BLaER1 treated with 17β-estradiol and CSF1 and Interleukin-3, amounts not matched to agents 10 nM and 100 nM (cell line): Measurements from ENCODE around the gene PLEKHA6.

Experiments
- H3K27ac ChIP-seq, 11 experiments: shearing (Covaris generic); formaldehyde crosslinking; 2 replicates each; pipeline ENCODE4 v1.8.1; 2022
- H3K27me3 ChIP-seq, 11 experiments: shearing (Covaris generic); formaldehyde crosslinking; 2 replicates each; pipeline ENCODE4 v1.8.1; 2022
- H3K36me3 ChIP-seq, 11 experiments: shearing (Covaris generic); formaldehyde crosslinking; 2 replicates each; pipeline ENCODE4 v1.8.1; 2022
- H3K4me1 ChIP-seq, 10 experiments: shearing (Covaris generic); formaldehyde crosslinking; 2 replicates each; pipeline ENCODE4 v1.8.1; 2022
- H3K4me2 ChIP-seq, 11 experiments: shearing (Covaris generic); formaldehyde crosslinking; 2 replicates each; pipeline ENCODE4 v1.8.1; 2022
- H3K4me3 ChIP-seq, 10 experiments: shearing (Covaris generic); formaldehyde crosslinking; 2 replicates each; pipeline ENCODE4 v1.8.1; 2022
- H3K9ac ChIP-seq, 11 experiments: shearing (Covaris generic); formaldehyde crosslinking; 2 replicates each; pipeline ENCODE4 v1.8.1; 2022
- H3K9me3 ChIP-seq, 11 experiments: shearing (Covaris generic); formaldehyde crosslinking; replicated peaks in 1 of 11; 2 replicates each; pipeline ENCODE4 v1.8.1; 2022
- H4K20me1 ChIP-seq, 11 experiments: shearing (Covaris generic); formaldehyde crosslinking; 2 replicates each; pipeline ENCODE4 v1.8.1; 2022
- Cebpa-rat ChIP-seq, 11 experiments: shearing (Covaris generic); IDR thresholded peaks; 2 replicates each; pipeline ENCODE4 v1.8.1; 2022

The PLEKHA6 gene

DNA sequence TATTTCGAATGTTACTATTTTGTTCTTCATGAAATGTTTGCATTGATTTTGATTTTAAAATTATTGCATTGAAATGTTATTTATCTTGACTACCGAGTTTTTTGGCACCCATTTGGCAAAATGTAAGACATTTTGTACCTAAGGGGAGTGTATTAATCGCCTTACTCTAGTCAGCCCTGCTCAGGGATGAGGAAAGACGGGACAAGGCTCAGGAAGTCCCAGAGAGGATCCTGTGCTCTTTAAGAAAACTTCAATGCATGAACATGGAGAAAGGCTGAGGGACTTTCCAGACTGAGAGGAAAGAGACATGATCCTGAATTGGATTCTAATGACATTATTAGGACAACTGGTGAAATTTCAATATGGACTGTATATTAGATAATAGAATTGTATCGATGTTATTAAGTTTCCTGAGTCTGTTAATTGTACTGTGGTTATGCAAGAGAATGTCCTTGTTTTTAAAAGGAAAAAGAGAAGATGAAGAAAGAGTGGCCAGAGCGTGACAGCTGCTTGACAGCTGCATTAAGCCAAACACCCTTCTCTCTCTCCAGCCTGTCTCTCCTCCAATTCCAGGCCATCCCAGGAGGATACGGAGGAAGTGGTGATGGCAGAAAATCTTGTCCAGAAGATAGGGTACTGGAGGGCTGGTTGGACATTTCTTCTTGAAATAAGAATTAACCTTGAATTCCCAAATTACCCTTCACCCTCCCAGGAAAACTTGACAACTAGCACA lies 66.0 kb downstream of the PLEKHA6 start:
- H3K4me2 ChIP-seq: peak overlapping the region in 7 of 11 experiments; percentile 17 to 58 (median 48); a peak in 14 of 22 replicates

DNA sequence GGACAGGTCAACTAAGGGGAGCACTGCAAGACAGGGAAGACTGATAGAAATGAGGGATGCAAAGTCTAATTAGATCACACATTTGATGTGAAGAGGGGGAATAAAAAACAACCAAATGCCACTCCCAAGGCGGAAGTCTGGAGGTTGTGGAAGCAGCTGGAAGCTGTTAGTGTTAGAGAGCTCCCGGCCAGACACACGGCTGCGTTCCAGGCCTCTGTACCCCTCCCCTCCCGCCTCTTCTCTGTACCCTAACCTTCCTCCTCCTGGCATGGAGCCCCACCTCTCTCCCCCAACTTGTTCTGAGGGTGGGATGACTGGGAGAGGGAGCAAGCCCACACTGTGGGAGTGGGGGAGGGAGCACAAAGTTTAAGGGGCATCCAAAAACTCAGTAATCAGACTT lies 67.0 kb downstream of the PLEKHA6 start:
- H3K9ac ChIP-seq: no peak overlapping the region
- H3K4me2 ChIP-seq: no peak overlapping the region
- no peaks in the 10 kb centered on the region for H3K27me3 ChIP-seq
- H3K4me3 ChIP-seq: no peak overlapping the region
- peaks cover 31 to 44% (median 38%) of the 10 kb centered on the region in 10 experiments for H3K4me1 ChIP-seq
- TF ChIP-seq Cebpa-rat (IDR thresholded peaks at IDR 0.05): no peak
- H4K20me1 ChIP-seq: no peaks in the 10 kb centered on the region
- no peaks in the 10 kb centered on the region for H3K9me3 ChIP-seq
- H3K27ac ChIP-seq: 0 out of 22 replicates have a peak overlapping the region, but pooled peaks of 1 of the 11 experiments have one; percentile 26
- no peaks in the 10 kb centered on the region for H3K36me3 ChIP-seq

More for the DNA sequence above, 66.0 kb downstream of the PLEKHA6 start:
- 0 out of 22 replicates have a peak overlapping the region, but pooled peaks of 1 of the 11 experiments have one; percentile 15 for H3K9ac ChIP-seq
- H3K9me3 ChIP-seq: no peaks in the 10 kb centered on the region
- no peak overlapping the region for H3K4me3 ChIP-seq
- H3K27me3 ChIP-seq: no peaks in the 10 kb centered on the region
- no peaks in the 10 kb centered on the region for H3K36me3 ChIP-seq
- no peaks in the 10 kb centered on the region for H4K20me1 ChIP-seq
- TF ChIP-seq Cebpa-rat (IDR thresholded peaks at IDR 0.05): 0 out of 22 replicates have a peak, but pooled peaks of 1 of the 11 experiments have one; percentile 4
- peak overlapping the region in 3 of 11 experiments; percentile 24 to 51 (median 34); a peak in 4 of 22 replicates for H3K27ac ChIP-seq
- H3K4me1 ChIP-seq: peaks cover 21 to 34% (median 29%) of the 10 kb centered on the region in 10 experiments

DNA sequence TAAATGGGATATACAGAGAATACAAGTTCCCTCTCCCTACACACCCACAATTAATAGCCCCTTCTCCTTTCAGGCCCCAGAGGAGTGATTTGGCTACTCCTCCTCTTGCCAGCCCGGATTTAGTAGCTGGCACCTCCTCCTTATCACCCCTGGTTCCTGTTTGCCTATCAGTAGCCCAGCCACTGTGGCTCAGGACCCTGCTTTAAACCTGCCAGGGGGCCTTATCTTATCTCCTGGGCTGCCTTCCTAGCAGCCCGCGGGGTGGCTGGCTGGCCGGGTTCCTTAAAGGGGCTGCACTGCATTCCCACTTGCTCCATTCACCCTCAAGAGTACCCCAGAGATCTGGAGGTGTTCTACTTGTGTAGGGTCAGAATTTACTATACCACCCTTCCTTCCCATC lies 70.4 kb downstream of the PLEKHA6 start:
- Histone ChIP-seq H3K9ac (no peak overlapping the region), H3K27me3 (no peaks in the 10 kb centered on the region), H3K27ac (no peak overlapping the region), H3K4me2 (peak overlapping the region in 3 of 11 experiments; percentile 19 to 93 (median 89); a peak in 3 of 22 replicates), H3K9me3 (no peaks in the 10 kb centered on the region), H4K20me1 (no peaks in the 10 kb centered on the region), H3K36me3 (no peaks in the 10 kb centered on the region), H3K4me3 (no peak overlapping the region), H3K4me1 (peaks cover 39 to 51% (median 45%) of the 10 kb centered on the region in 10 experiments)
- TF ChIP-seq Cebpa-rat (IDR thresholded peaks at IDR 0.05): no peak

DNA sequence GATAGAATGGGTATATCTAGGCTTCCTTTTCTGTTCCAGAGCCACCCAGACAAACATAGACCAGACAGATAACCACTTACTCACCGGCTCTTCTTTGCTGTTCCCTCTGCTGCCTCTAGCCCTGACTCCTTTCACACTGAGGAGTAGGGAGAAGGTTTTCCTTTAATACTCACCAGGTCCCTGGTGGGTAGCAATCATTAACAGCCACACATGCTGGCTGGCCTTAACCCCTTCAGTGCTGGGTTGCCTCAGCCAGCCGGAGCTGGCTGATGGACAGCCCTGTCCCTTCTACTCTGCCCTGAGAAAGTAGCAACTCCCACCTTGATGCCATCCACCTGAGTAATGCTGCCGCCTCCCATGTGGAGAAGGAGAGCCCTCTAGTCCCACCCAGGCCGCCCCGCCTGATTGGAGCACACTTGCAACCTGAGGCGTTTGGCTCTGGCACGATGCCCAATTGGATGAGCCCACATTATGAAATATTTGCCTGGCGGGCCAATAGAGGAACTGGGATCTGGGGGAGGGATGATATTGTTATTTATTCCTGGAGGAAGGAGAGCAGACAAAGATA lies 71.6 kb downstream of the PLEKHA6 start:
- Histone ChIP-seq H3K4me1 (peaks cover 32 to 44% (median 40%) of the 10 kb centered on the region in 10 experiments), H3K27ac (peak overlapping the region in 9 of 11 experiments; percentile 3 to 91 (median 80); a peak in 11 of 22 replicates), H3K27me3 (no peaks in the 10 kb centered on the region), H3K9ac (peak overlapping the region in 2 of 11 experiments; percentile 64 to 71; a peak in 1 of 22 replicates), H4K20me1 (no peaks in the 10 kb centered on the region), H3K9me3 (no peaks in the 10 kb centered on the region), H3K36me3 (no peaks in the 10 kb centered on the region), H3K4me3 (no peak overlapping the region), H3K4me2 (peak overlapping the region; percentile 77 to 96 (median 89))
- TF ChIP-seq Cebpa-rat (IDR thresholded peaks at IDR 0.05): no peak

DNA sequence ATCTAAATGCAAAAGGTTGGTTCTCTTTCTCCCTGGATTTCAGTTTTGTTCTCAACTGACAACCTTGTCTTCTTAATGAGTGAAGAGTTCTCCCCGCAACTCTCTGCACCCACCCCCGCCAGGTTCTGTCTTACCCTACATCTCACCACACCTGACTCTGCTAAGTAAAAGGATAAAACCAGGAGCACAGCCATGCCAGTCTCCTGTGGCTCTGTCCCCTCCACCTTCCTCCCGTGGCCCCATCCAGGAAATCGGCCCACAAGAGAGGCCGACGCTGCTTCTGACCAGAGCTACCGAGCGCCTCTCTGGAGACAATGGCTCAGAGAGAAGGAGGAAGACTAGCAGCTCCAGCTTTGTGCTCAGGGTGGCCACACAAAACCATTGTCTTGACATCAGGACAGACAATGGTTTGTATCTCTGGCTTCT lies 72.2 kb downstream of the PLEKHA6 start:
- Histone ChIP-seq H3K4me2 (peak overlapping the region; percentile 77 to 96 (median 89)), H3K27ac (peak overlapping the region in 10 of 11 experiments; percentile 3 to 91 (median 80); a peak in 17 of 22 replicates)

DNA sequence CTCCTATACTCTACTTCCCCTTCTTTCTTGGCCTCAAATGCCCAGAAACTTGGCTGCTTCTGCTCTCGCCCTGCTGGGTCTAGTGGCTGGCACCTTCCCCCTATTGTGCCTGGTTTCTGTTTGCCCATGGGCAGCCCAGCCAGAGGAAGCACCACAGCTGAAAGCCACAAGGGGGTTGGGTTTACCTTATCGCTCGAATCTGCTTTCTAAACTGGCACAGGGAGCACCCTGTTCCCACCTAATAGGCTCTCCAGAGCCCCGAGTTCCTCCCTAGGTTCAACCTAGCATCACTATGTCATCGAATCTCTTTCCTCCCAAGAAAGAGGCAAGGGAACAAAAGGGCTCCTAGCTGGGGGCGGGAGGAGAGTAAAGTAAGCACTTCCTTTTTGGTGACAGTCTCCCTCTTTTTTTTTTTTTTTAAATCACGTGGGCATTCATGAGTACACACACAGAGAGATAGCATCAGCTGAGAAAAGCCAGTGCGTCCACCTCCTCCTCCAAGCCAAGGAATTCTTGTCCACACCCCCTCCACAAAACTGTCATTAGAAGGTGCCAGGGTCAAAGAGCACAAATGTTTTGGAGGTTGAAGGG lies 72.8 kb downstream of the PLEKHA6 start:
- no peaks in the 10 kb centered on the region for H3K36me3 ChIP-seq
- peak overlapping the region in 9 of 10 experiments; percentile 15 to 65 (median 36); a peak in 15 of 20 replicates for H3K4me3 ChIP-seq
- no peaks in the 10 kb centered on the region for H4K20me1 ChIP-seq
- H3K9ac ChIP-seq: peak overlapping the region; percentile 41 to 83 (median 71)
- H3K4me2 ChIP-seq: peak overlapping the region; percentile 77 to 96 (median 89)
- H3K27me3 ChIP-seq: no peaks in the 10 kb centered on the region
- no peak for TF ChIP-seq Cebpa-rat (IDR thresholded peaks at IDR 0.05)
- H3K9me3 ChIP-seq: no peaks in the 10 kb centered on the region
- H3K27ac ChIP-seq: peak overlapping the region; percentile 36 to 91 (median 79); a peak in 21 of 22 replicates
- H3K4me1 ChIP-seq: peaks cover 32 to 44% (median 41%) of the 10 kb centered on the region in 10 experiments

More for the DNA sequence above, 72.2 kb downstream of the PLEKHA6 start:
- Histone ChIP-seq H3K4me3 (peak overlapping the region in 4 of 10 experiments; percentile 34 to 65 (median 40); a peak in 6 of 20 replicates), H3K27me3 (no peaks in the 10 kb centered on the region), H4K20me1 (no peaks in the 10 kb centered on the region), H3K9me3 (no peaks in the 10 kb centered on the region), H3K9ac (peak overlapping the region in 10 of 11 experiments; percentile 41 to 83 (median 72); a peak in 13 of 22 replicates), H3K4me1 (peaks cover 32 to 44% (median 41%) of the 10 kb centered on the region in 10 experiments), H3K36me3 (no peaks in the 10 kb centered on the region)
- no peak for TF ChIP-seq Cebpa-rat (IDR thresholded peaks at IDR 0.05)

DNA sequence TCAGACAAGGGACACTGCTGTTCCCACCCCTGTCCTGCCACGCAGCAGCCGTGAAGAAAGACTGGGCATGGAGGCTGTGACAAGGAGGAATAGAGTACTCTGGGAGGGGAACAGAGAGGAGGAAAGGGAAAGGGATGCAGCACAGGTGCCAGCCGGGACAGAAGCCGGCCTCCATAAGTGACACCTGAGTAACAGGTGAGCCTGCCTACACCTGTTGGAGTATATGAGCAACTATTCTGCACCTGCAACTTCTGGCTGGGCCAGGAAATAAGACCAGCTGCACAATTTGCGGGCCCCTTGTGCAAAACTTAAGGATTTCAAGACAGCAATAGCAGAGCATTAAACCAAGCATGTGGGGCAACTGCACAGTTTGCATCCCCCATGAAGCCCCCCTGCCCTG lies 73.4 kb downstream of the PLEKHA6 start:
- H3K4me1 ChIP-seq: peaks cover 32 to 44% (median 41%) of the 10 kb centered on the region in 10 experiments
- no peaks in the 10 kb centered on the region for H3K27me3 ChIP-seq
- peak overlapping the region; percentile 41 to 83 (median 71); a peak in 14 of 22 replicates for H3K9ac ChIP-seq
- H4K20me1 ChIP-seq: no peaks in the 10 kb centered on the region
- H3K27ac ChIP-seq: peak overlapping the region in 10 of 11 experiments; percentile 66 to 91 (median 80); a peak in 19 of 22 replicates
- no peak for TF ChIP-seq Cebpa-rat (IDR thresholded peaks at IDR 0.05)
- H3K4me2 ChIP-seq: peak overlapping the region; percentile 77 to 96 (median 89)
- no peaks in the 10 kb centered on the region for H3K36me3 ChIP-seq
- peak overlapping the region in 7 of 10 experiments; percentile 29 to 65 (median 43); a peak in 12 of 20 replicates for H3K4me3 ChIP-seq
- H3K9me3 ChIP-seq: no peaks in the 10 kb centered on the region

DNA sequence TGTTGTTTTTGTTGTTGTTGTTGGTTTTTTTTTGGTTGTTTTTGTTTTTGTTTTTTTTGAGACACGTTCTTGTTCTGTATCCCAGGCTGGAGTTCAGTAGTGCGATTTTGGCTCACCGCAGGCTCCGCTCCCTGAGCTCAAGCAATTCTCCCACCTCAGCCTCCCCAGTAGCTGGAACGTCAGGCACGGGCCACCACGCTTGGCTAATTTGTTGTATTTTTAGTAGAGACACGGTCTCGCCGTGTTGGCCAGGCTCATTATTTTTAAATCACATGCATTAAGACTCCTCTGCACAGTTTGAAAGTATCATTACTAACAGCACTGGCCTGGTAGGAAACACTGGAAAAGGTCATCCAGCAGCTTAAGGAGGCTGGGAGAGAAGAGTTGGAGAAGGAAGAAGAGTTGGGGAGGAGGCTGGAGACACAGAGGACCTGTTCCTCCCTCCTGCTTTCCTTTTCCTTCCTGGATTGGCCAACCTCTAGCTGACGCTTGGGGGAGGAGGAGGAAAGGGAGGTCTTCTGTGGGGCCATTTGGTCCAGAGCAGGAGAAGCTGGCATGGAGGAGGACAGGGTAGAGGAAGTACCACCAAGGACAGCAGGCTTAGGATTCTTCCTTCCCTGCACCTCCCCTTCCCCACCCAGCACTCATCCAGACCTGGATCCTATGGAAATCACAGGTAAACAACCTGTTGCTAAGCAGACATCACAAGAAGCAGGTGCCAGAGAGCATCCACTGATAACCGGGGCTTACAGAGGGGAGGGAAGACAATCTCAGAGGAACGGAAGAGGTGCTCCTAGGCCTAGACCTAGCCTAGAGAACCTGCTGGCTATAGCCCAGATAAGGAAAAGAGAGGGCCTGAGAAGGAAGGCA lies 74.1 kb downstream of the PLEKHA6 start:
- Histone ChIP-seq H4K20me1 (no peaks in the 10 kb centered on the region), H3K4me1 (peaks cover 32 to 47% (median 41%) of the 10 kb centered on the region in 10 experiments), H3K9me3 (no peaks in the 10 kb centered on the region), H3K36me3 (no peaks in the 10 kb centered on the region), H3K27ac (peak overlapping the region in 8 of 11 experiments; percentile 76 to 91 (median 84); a peak in 12 of 22 replicates), H3K4me2 (peak overlapping the region; percentile 77 to 96 (median 89)), H3K9ac (peak overlapping the region in 5 of 11 experiments; percentile 23 to 81 (median 64); a peak in 4 of 22 replicates), H3K27me3 (no peaks in the 10 kb centered on the region), H3K4me3 (peak overlapping the region in 5 of 10 experiments; percentile 32 to 65 (median 50); a peak in 5 of 20 replicates)
- no peak for TF ChIP-seq Cebpa-rat (IDR thresholded peaks at IDR 0.05)
